ENCODE results near the gene MYO10. TPM values are rescaled to one million over a fixed set of nuclear protein-coding genes. Genes with fewer than 3 reads are reported as not detected.
"Not testable (repeated sequence)": the region's sequence is repeated elsewhere in the genome, so short reads cannot be mapped to it uniquely, and the experiment has no call there.

Gene MYO10
- total RNA-seq, 1 donor from 2014 or later, result 21.2 TPM

DNA sequence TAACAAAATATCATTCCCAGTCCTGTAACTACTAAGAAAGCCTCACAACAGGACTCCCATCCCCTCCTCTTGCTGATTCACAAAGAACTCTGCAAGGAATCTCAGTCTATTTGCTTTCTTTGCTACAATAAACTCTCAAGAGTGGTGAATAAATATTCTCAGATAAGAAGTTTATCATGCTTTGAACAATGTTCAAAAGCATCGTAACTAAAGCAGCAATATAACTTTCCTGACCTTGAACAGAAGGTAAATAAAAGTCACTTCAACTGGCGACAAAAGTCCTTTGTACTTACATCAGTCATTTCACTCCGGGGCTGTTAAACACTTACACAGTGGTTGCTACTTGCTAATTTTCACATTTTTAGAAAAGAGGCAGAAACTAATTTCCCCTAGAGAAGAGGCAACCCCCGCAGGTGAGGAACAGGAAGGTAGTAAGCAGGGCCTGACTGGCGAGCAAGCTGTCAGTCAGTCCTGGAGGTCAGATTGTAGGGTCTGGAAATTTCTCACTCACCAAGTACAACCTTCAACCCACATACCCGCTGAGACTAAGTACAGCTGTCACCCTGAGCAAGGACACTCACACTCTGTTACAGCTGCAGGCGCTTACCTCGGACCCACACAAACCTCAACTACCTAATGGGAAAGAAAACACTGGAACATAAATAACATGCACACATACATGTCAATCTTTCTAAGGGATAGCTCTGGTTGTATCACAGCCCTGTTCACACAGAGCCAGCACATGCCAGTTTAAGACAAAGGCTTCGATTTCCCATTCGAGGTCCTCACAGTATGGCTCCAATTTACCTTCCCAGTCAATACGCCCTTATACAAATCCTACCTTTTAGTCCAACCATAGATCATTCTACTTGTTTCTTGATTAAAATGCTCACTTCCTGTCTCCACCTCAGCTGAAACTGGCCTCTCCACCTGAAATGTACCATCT lies 214.7 kb downstream of the MYO10 start:
- DNase-seq (ENCODE audit: low spot score), result no peak

GRCh38 chr5:16718036-16718435 lies 218.1 kb downstream of the MYO10 start:
- DNase-seq (ENCODE audit: low spot score), result not testable (repeated sequence)

DNA sequence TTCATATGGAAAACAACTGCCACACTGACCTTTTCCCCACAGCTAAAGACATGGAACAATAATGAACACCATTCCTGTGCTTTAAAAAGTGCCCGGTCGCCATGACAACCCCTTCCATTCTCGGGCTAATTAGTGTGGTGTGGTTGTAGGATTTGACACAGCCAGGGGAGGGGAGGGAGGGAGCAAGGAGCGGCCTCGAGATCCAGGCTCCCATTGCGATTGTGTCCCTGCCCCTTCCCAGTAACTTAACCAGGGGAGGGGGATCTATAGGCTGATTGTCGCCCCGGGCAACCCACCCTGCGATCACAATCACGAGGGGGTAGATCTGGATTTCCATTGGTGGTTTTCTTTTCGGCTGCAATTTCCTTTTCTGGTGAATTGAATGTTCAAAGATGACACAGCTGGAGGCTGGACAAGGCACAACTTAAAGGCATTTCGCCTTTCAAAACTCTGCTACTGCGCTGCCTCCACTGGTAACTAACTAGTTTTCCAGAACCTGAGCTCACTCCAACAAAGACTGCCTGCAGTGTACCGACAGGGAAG lies 222.6 kb downstream of the MYO10 start:
- no peak for DNase-seq (ENCODE audit: low spot score)

DNA sequence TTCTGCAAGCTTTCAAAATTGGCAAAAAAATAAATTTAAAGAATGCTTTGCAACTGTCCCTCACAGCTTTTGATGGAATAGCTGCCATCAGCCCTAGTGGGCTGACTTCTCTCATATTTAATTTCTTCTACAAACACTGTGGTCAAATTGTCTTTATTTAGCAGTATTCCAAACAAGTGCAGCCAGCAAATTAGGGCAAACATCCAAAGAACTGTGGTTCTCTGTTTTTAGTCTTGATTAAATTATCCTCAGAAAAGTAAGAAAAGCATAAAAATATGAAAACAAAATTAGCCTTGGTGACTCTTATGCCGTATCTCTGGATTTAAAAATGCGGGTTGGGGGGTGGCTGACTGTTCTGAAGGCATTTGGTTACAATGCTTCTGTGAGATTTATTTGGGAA lies 223.5 kb downstream of the MYO10 start:
- no peak for DNase-seq (ENCODE audit: low spot score)

GRCh38 chr5:16712178-16712577 lies 223.9 kb downstream of the MYO10 start:
- no peak for DNase-seq (ENCODE audit: low spot score)

GRCh38 chr5:16709691-16710433 lies 226.2 kb downstream of the MYO10 start:
- DNase-seq (ENCODE audit: low spot score), result no peak

DNA sequence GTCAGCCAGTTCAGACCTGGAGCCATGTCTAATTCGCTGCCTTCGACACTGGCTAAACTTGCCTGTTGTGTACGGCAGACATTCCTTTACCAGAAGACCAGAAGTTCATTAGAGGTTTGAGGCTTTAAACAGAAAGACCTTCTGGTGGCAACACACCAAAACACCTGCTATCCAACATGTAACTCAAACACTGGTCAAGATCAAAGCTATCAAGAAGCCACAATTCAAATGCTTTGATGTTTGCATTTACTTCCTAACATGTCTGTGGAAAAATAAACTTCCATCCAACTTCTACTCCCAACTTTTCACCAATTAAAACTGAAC lies 228.3 kb downstream of the MYO10 start:
- no peak for DNase-seq (ENCODE audit: low spot score)

- DNase-seq (ENCODE audit: low spot score), result no peak
These were observed 228.8 kb downstream of the MYO10 start for GRCh38 chr5:16707168-16707868.

- DNase-seq (ENCODE audit: low spot score), result no peak
These were observed 231.1 kb downstream of the MYO10 start for GRCh38 chr5:16704945-16705344.

DNA sequence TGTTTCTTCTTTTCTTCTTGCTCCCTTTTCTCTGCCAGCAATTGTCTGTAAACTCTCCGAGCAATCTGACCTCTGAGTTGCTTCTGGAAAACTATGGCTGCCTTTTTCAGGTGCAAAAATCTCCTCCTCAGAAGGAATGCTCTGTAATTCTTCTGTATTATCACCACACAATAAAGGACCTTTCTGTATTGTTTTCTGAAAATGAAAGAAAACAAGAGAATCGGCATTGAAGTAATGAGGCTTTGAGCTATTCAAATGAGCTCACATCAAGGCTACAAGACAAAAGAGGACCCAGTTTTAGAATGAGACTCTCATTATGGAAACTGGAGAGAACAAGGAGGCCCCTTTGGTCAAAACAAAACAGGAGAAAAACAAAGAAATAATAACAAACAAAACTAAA lies 233.1 kb downstream of the MYO10 start:
- DNase-seq (ENCODE audit: low spot score), result no peak

GRCh38 chr5:16701134-16702099 lies 234.7 kb downstream of the MYO10 start:
- no peak for DNase-seq (ENCODE audit: low spot score)

DNA sequence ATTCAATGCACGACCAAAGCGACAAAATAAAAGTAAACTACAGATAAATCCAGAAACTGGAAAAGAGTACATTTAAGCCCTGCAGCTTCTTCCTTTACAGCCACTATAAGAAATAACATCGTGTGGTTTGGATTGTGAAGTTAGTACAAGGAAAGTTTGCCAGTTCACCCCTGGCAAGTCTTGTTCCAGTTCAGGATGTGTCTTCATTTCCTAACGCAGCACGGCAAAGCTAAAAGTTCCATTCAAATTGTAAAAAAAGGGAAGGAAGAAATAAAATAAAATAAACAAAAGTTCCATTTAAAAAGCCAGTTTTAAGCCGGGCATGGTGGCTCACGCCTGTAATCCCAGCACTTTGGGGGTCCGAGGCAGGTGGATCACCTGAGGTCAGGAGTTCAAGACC lies 236.0 kb downstream of the MYO10 start:
- no peak for DNase-seq (ENCODE audit: low spot score)

- DNase-seq (ENCODE audit: low spot score), result no peak
These were observed 240.3 kb downstream of the MYO10 start for GRCh38 chr5:16695779-16696178.

GRCh38 chr5:16693879-16694278 lies 242.2 kb downstream of the MYO10 start:
- no peak for DNase-seq (ENCODE audit: low spot score)

DNA sequence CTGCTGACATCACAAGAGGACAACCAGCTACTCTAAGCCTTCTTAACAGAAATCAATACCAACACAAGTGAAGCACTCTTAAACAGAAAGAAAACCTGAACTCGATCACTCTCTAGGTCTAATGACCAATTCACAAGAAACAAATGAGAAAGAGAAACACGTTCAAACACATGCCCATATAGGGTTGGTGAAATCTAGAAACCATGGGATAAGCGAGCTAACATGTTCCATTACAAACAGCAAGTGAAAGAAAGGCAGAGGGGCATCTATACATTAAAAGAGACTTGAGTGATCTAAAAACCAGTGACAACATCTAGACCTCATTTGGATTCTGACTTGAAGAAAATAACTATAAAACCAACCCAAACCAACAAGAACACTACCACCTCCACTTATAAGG lies 244.4 kb downstream of the MYO10 start:
- DNase-seq (ENCODE audit: low spot score), result no peak

GRCh38 chr5:16690243-16690852 lies 245.7 kb downstream of the MYO10 start:
- no peak for DNase-seq (ENCODE audit: low spot score)

- DNase-seq (ENCODE audit: low spot score), result no peak
These were observed 248.2 kb downstream of the MYO10 start for GRCh38 chr5:16687898-16688297.

DNA sequence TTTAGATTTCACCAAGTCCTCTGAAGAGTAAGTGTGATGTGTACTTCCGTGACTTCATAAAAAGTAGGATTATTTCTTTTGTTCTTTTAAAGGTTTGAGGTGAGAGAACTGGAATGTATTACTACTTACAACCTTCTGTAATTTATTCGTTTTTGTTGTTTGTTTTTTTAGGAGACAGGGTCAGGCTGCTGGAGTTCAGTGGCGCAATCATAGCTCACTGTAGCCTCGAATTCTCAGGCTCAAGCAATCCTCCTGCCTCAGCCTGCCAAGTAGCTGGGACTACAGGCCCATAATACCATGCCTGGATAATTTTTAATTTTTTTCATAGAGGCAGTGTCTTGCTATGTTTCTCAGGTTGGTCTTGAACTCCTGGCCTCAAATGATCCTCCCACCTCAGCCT lies 251.0 kb downstream of the MYO10 start:
- no peak for DNase-seq (ENCODE audit: low spot score)

- DNase-seq (ENCODE audit: low spot score), result no peak
These were observed 254.2 kb downstream of the MYO10 start for GRCh38 chr5:16681876-16682275.

DNA sequence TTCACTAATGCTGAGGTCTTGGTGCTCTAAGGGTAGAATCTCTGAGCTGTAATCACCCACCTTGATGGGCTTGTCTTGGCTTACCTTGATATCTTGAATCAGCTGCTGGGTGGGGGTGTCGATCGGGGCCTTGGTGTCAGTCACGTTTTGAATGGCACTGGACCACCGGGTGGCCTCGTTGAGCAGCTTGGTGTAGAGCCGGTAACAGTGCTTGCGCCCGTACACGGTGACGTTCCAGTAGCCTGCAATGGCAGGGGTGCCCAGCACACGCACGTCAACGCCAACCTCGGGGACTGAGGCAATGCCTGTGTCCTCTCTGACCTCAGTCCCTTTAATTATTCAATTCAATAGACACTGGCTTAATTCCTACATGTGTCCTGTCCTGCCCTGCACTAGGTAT lies 256.2 kb downstream of the MYO10 start:
- DNase-seq (ENCODE audit: low spot score), result no peak
